ENCODE data around the gene DBNL. TPM values are rescaled to one million over a fixed set of nuclear protein-coding genes. Genes with fewer than 3 reads are reported as not detected.

The DBNL gene
- 56.5 to 77.6 TPM (median 70.8 TPM) in 5 replicates for total RNA-seq (2022; extraction: Qiagen RNA extraction)

DNA sequence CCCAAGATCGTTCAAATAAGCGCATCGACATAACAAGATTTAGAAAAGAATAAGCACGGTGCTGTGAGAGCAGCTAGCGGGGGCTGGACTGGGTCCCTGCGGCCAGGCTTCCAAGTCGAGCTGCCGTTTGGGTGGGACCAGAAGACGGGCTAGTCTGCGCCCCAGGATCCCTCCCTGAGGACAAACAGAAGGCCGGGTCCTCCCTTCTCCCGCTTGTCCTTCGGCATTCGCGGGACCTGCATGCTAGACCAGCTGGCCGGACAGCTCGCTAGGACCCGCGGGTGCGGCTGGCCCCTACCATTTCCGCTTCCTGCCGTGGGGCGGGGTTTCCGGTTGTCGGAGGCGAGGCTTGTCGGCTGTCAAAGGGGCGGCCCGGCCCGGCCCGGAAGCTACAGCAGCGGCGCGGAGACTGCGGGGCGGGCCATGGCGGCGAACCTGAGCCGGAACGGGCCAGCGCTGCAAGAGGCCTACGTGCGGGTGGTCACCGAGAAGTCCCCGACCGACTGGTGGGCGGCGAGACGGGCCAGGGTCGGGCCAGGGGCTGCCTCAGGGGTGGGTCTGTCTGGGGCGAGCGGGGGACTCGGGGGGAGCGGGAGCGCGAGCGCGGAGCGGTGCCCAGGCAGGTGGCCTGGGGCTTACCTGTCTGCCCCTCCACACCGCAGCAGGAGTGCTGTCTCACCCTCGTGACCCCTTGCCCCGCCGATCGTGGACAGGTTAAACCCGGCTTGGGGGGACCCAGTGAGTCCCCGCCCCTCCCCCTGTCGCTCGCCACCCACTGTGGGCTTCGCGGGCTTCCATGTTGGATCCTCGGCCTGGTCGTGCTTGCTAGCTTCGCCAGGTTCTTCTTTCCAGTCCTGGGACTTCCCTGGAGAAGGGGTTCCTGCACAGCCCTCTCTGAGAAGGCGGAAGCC, at the start of gene DBNL:
TSS of gene DBNL (plus strand) at position 388 of the 911 bp plus-strand sequence. CDS start at position 424, 36 bp downstream.

DNA sequence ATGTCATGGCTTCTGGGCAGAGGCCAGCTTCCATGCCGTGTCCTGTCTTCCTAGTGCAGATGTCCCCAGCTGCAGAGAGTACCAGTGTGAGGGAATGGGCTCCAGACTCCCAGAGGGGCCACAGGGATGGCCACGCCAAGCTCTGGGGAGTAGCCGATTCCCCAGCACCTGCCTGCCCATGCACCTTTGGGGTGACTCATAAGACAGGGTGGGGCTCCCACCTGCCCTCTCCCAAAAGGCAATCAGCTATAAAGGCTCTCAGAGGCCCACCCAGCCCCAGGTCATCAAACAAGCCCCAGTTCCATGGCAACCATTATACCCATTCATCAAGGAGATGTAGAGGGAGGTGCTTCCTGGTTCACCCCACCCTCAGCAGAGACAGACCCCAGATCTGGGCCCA, 47.0 kb upstream of the DBNL start, which contains the start of gene SPDYE1:
TSS of gene SPDYE1 (plus strand) at position 366 of the 400 bp plus-strand sequence. CDS start 2,053 bp downstream, outside the sequence.

DNA sequence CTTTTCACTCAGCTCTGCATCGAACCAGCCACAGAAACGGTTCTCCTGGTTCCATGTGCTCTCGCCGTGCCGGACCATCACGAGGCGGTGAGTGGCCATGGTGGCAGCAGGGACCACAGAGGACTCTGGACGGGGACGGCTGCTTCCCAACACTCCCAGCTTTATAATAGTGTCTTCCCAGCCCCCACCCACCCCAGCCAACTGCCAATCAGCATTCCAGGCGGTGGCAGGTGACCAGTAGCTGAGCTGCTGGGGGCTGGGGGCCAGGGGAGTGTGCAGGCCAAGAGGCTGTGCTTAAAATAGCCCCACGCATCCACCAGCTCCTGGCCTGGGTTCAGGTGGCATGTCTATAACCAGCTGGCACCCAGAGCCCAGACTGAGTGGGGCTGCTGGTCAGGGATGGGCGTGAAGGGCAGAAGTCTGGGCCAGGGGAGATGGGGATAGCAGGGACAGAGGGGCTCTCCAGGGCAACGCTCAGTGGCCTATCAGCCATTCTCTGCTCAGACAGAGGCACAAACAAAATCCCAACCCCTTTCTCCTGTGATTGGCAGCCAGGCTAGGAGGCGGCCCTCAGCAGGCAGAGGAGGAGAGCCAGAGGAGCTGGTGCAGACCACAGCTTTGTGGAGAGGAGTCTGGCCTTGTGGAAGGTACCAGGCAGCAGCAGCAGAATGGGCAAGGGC, 21.1 kb downstream of the DBNL start, which contains the start of gene PGAM2:
TSS of gene PGAM2 (minus strand) at position 137 of the 680 bp plus-strand sequence. CDS start at position 99, 38 bp downstream.

DNA sequence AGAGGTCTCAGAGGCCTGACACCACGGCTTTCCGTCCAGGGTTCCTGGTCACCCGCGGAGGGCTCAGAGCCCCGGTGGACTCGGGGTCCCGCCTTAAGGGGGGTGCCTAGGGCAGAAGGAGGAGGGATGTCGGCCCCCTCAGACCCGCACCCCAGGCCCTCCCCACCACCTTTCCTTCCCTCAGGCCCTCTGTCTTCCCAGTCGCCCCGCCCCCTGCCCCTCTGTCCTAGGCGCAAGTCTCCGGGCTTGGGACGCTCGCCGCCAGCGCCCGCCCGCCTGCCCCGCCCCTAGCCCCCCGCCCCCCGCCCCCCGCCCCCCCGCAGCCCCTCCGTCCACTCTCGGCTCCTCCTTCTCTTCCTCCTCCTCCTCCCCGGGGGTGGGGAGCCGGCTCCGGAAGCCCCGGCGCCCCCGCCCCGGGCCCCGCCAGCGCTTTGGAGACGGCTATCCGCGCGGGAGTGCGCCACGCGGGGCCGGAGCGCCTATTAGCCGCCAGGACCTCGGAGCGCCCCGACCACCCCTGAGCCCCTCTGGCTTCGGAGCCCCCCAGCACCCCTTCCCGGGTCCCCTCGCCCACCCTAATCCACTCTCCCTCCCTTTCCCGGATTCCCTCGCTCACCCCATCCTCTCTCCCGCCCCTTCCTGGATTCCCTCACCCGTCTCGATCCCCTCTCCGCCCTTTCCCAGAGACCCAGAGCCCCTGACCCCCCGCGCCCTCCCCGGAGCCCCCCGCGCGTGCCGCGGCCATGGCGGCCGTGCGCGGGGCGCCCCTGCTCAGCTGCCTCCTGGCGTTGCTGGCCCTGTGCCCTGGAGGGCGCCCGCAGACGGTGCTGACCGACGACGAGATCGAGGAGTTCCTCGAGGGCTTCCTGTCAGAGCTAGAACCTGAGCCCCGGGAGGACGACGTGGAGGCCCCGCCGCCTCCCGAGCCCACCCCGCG, 59.7 kb downstream of the DBNL start, which contains the start of gene AEBP1:
TSS of gene AEBP1 (plus strand) at position 423 of the 937 bp plus-strand sequence. CDS start at position 744, 321 bp downstream.

Other genes starting within 250 kb of the DBNL start
- gene MRPS24, start 175.2 kb upstream of the DBNL start, total RNA-seq (2022; extraction: Qiagen RNA extraction): 239 to 271 TPM (median 265 TPM) in 5 replicates
- gene URGCP, start 138.1 kb upstream of the DBNL start, total RNA-seq (2022; extraction: Qiagen RNA extraction): 25.5 to 29.3 TPM (median 28.3 TPM) in 5 replicates
- gene UBE2D4, start 118.3 kb upstream of the DBNL start, total RNA-seq (2022; extraction: Qiagen RNA extraction): 7.1 to 11.7 TPM (median 10.1 TPM) in 5 replicates
- not detected in 5 replicates for gene SPDYE1, start 46.8 kb upstream of the DBNL start, total RNA-seq (2022; extraction: Qiagen RNA extraction)
- not detected in 5 replicates for gene PGAM2, start 20.9 kb downstream of the DBNL start, total RNA-seq (2022; extraction: Qiagen RNA extraction)
- 4.1 to 8.5 TPM (median 7.2 TPM) in 5 replicates for gene POLM, start 37.8 kb downstream of the DBNL start, total RNA-seq (2022; extraction: Qiagen RNA extraction)
- gene AEBP1, start 59.6 kb downstream of the DBNL start, total RNA-seq (2022; extraction: Qiagen RNA extraction): 0.02 TPM in 1 of 5 replicates, not detected in the others
- 144 to 174 TPM (median 172 TPM) in 5 replicates for gene POLD2, start 78.8 kb downstream of the DBNL start, total RNA-seq (2022; extraction: Qiagen RNA extraction)
- not detected in 5 replicates for gene MYL7, start 96.6 kb downstream of the DBNL start, total RNA-seq (2022; extraction: Qiagen RNA extraction)
- gene GCK, start 144.7 kb downstream of the DBNL start, total RNA-seq (2022; extraction: Qiagen RNA extraction): not detected in 5 replicates
- 117 to 126 TPM (median 120 TPM) in 5 replicates for gene YKT6, start 156.3 kb downstream of the DBNL start, total RNA-seq (2022; extraction: Qiagen RNA extraction)